WERI-Rb-1 (cell line): ENCODE data around the gene DUSP8.

Experiments
- DNase-seq: peaks from one replicate; pipeline ENCODE4 v3.0.0-alpha.2; 2020
- H3K27ac ChIP-seq: fragments of 250-450 bp; sonication (Bioruptor Pico); 2 replicates; pipeline ENCODE4 v1.5.1; 2020; ENCODE audit warnings: mild to moderate bottlenecking, moderate library complexity
- H3K27me3 ChIP-seq: fragments of 250-450 bp; sonication (Bioruptor Pico); 2 replicates; pipeline ENCODE4 v1.5.1; 2021; ENCODE audit warnings: mild to moderate bottlenecking, low read depth, moderate library complexity; ENCODE audit not compliant: insufficient read depth, severe bottlenecking
- H3K36me3 ChIP-seq: fragments of 250-450 bp; sonication (Bioruptor Pico); 2 replicates; pipeline ENCODE4 v1.5.1; 2020; ENCODE audit warnings: mild to moderate bottlenecking, moderate library complexity
- H3K4me3 ChIP-seq: 2 replicates; pipeline ENCODE4 v1.5.1; 2011; ENCODE audit warnings: low read depth, mild to moderate bottlenecking, control low read depth, low read length
- H3K9me3 ChIP-seq: fragments of 250-450 bp; sonication (Bioruptor Pico); 2 replicates; pipeline ENCODE4 v1.5.1; 2021; ENCODE audit warnings: mild to moderate bottlenecking, moderate library complexity; ENCODE audit not compliant: severe bottlenecking
- CTCF ChIP-seq: IDR thresholded peaks from 2 replicates; pipeline ENCODE4 v1.5.1; 2011; ENCODE audit warnings: low read depth, mild to moderate bottlenecking, control low read depth, inconsistent platforms, low read length

Gene DUSP8

GRCh38 chr11:1574238-1574932, 2.3 kb upstream of the DUSP8 start:
- peak overlapping the region; percentile 11; the same call in 1 of the 2 replicates for H3K4me3 ChIP-seq
- DNase-seq = peak; percentile 49
- peaks cover 3% of the 10 kb centered on the region; the same call in 1 of the 2 replicates for H3K36me3 ChIP-seq
- peak; percentile 83 for TF ChIP-seq CTCF
- no peak overlapping the region for H3K27ac ChIP-seq
- H3K9me3 ChIP-seq = peaks cover 13% of the 10 kb centered on the region
- peaks cover 24% of the 10 kb centered on the region for H3K27me3 ChIP-seq

GRCh38 chr11:1573903-1574237, 1.8 kb upstream of the DUSP8 start:
- no peak for TF ChIP-seq CTCF
- Histone ChIP-seq H3K36me3 (peaks cover 7% of the 10 kb centered on the region), H3K27me3 (peaks cover 24% of the 10 kb centered on the region), H3K27ac (no peak overlapping the region), H3K9me3 (peaks cover 13% of the 10 kb centered on the region), H3K4me3 (peak overlapping the region; percentile 11; the same call in 1 of the 2 replicates)
- DNase-seq = peak; percentile 30

DNA sequence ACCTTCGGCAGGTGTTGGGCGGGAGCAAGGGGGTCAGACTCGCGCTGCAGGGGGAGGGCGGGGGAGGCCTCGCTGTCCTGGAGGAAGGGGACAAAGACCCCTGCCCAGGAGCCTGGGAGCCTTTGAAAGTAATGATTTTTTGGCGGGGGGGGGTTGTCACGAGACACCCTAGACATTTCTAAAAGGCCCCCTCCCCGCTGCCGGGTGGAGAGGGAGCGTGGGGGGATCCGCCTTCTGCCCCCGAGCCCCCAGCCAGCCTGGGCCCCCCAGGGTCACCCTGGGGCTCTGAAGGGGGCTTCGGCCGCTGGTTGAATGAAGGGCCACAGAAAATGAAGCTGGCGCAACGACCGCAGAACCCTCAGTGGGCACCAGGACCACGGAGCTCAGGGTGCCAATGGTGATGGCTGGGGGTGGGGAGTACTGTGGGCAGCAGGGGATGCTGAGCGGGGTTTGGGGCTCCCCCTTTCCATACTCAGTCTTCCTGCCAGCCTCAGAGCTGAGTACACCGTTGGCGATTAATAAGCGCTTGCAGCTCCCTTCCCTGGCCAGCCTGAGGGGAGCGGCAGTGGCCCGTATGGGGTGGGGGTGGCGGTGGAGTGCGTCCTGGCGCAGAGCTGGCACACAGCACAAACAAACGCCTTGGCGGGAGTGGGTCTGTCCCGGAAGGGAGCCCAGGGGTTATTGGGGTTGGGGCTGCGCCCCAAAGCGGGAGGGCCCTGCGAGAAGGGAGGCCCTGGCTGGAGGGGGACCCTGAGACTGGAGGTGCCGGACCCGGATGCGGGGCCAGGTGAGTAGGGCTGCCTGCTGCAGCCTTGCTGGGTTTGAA, 1.2 kb upstream of the DUSP8 start:
- H3K27me3 ChIP-seq = peaks cover 24% of the 10 kb centered on the region
- no peak for DNase-seq
- H3K9me3 ChIP-seq = peaks cover 8% of the 10 kb centered on the region
- no peak overlapping the region for H3K27ac ChIP-seq
- TF ChIP-seq CTCF = no peak
- peak overlapping the region; percentile 54 for H3K4me3 ChIP-seq
- H3K36me3 ChIP-seq = peaks cover 7% of the 10 kb centered on the region

DNA sequence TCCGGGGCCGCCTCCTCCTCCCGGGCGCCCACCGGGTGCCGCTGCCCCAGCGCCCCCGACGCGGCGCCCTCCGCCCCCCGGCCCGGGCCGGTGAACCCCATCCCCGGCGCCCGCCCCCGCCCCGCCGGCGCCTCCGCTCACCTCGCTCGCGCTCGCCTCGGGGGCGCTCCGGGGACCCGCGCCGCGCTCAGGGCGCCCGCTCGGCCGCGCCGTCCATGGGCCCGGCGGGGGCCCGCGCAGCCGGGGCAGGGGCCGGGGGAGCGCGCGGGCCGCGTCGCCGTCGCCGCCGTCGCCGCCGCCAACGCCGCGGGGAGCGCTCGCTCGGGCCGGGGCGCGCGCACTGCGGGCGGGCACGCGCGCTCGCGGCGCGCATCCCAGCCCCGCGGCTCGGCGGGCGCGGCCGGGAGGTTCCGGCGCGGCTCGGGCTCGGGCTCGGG, 293 bp downstream of the DUSP8 start:
- peaks cover 7% of the 10 kb centered on the region for H3K36me3 ChIP-seq
- no peaks in the 10 kb centered on the region for H3K9me3 ChIP-seq
- peaks cover 24% of the 10 kb centered on the region for H3K27me3 ChIP-seq
- no peak for DNase-seq
- peak overlapping the region; percentile 80 for H3K27ac ChIP-seq
- H3K4me3 ChIP-seq = peak overlapping the region; percentile 81
- no peak for TF ChIP-seq CTCF

- Histone ChIP-seq H3K4me3 (peak overlapping the region; percentile 81), H3K9me3 (no peaks in the 10 kb centered on the region), H3K27me3 (peaks cover 24% of the 10 kb centered on the region), H3K36me3 (peaks cover 7% of the 10 kb centered on the region), H3K27ac (peak overlapping the region; percentile 80)
- peak; percentile 64 for DNase-seq
- no peak for TF ChIP-seq CTCF
These were observed 943 bp downstream of the DUSP8 start for GRCh38 chr11:1570896-1571759.
